HL-60 (cell line): ENCODE data around the gene GDPD2.

Source experiments
- DNase-seq, 2 experiments: peaks; one replicate each; pipeline ENCODE4 v3.0.0-alpha.2; 2010 to 2020; ENCODE audit warnings: low read depth in 1 of 2, low spot score in 1 of 2
- H3K27ac ChIP-seq: fragments of 250-450 bp; sonication (Bioruptor Pico); replicated peaks from 2 replicates; pipeline ENCODE4 v1.5.1; 2020; ENCODE audit warnings: mild to moderate bottlenecking, moderate library complexity
- H3K27me3 ChIP-seq: fragments of 250-450 bp; sonication (Bioruptor Pico); 2 replicates; pipeline ENCODE4 v1.5.1; 2021; ENCODE audit warnings: mild to moderate bottlenecking, moderate library complexity; ENCODE audit not compliant: insufficient read depth, poor library complexity, severe bottlenecking
- H3K4me3 ChIP-seq: replicated peaks from 2 replicates; pipeline ENCODE4 v1.5.1; 2011; ENCODE audit warnings: mild to moderate bottlenecking, control low read depth, low read length; ENCODE audit not compliant: insufficient read depth
- GABPA ChIP-seq: IDR thresholded peaks from 2 replicates; pipeline ENCODE4 v1.6.1; 2012; ENCODE audit warnings: low read depth
- POLR2AphosphoS5 ChIP-seq: IDR thresholded peaks from 2 replicates; pipeline ENCODE4 v1.6.1; 2012; ENCODE audit warnings: low read depth
- REST ChIP-seq: IDR thresholded peaks from 2 replicates; pipeline ENCODE4 v1.6.1; 2012; ENCODE audit warnings: low read depth; ENCODE audit not compliant: insufficient replicate concordance
- SPI1 ChIP-seq: IDR thresholded peaks from 2 replicates; pipeline ENCODE4 v1.6.1; 2012; ENCODE audit warnings: low read depth, mild to moderate bottlenecking, borderline replicate concordance
- TF ChIP-seq, protein P1 (sequence below): IDR thresholded peaks from one replicate; pipeline ENCODE4 v1.5.1; 2011; ENCODE audit warnings: low read length, control low read depth, inconsistent platforms; ENCODE audit not compliant: insufficient read depth

The GDPD2 gene

GRCh38 chrX:70455366-70456202, 32.5 kb downstream of the GDPD2 start:
- H3K27me3 ChIP-seq = peaks cover 8% of the 10 kb centered on the region
- no peak for DNase-seq
- TF ChIP-seq GABPA (no peak), REST (no peak), SPI1 (no peak), POLR2AphosphoS5 (no peak)
- TF ChIP-seq, protein P1, sequence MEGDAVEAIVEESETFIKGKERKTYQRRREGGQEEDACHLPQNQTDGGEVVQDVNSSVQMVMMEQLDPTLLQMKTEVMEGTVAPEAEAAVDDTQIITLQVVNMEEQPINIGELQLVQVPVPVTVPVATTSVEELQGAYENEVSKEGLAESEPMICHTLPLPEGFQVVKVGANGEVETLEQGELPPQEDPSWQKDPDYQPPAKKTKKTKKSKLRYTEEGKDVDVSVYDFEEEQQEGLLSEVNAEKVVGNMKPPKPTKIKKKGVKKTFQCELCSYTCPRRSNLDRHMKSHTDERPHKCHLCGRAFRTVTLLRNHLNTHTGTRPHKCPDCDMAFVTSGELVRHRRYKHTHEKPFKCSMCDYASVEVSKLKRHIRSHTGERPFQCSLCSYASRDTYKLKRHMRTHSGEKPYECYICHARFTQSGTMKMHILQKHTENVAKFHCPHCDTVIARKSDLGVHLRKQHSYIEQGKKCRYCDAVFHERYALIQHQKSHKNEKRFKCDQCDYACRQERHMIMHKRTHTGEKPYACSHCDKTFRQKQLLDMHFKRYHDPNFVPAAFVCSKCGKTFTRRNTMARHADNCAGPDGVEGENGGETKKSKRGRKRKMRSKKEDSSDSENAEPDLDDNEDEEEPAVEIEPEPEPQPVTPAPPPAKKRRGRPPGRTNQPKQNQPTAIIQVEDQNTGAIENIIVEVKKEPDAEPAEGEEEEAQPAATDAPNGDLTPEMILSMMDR = no peak
- H3K4me3 ChIP-seq = no peak overlapping the region
- H3K27ac ChIP-seq = no peak overlapping the region

GRCh38 chrX:70456256-70456655, 33.1 kb downstream of the GDPD2 start:
- peaks cover 8% of the 10 kb centered on the region for H3K27me3 ChIP-seq
- TF ChIP-seq, protein P1 = no peak
- TF ChIP-seq POLR2AphosphoS5 = no peak
- no peak for TF ChIP-seq GABPA
- no peak for TF ChIP-seq REST
- H3K27ac ChIP-seq = no peak overlapping the region
- no peak for DNase-seq
- H3K4me3 ChIP-seq = no peak overlapping the region

- no peak for DNase-seq
- Histone ChIP-seq H3K27me3 (peaks cover under 1% of the 10 kb centered on the region), H3K4me3 (no peak overlapping the region), H3K27ac (no peak overlapping the region)
- TF ChIP-seq SPI1 (no peak), REST (no peak), POLR2AphosphoS5 (no peak), GABPA (no peak)
- TF ChIP-seq, protein P1 = no peak
These were observed 37.9 kb downstream of the GDPD2 start for GRCh38 chrX:70461026-70461425.
